ENCODE measurements around the gene NPM3.

Gene NPM3

GRCh38 chr10:101749047-101750016 is 33.9 kb downstream of the NPM3 start:
- no peak for DNase-seq

DNA sequence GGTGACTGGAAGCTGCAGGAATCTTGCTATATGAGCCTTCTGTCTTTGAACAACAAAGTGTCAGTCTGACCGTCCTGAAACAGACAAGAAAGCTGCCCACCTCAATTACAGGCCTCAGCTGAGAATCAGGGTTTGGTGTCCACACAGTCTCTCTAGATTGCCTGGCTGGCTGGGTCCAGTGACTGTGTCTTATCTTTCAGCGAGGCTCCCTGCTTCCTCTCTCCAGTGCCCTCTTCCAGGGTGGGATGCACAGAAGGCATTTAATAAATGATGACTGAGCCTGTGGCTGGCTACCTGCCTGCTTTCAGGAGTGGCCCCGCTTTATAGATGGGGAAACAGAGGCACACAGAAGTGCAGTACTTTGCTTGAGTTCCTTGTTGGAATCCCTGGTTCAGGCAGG is 34.8 kb downstream of the NPM3 start:
- DNase-seq: no peak

DNA sequence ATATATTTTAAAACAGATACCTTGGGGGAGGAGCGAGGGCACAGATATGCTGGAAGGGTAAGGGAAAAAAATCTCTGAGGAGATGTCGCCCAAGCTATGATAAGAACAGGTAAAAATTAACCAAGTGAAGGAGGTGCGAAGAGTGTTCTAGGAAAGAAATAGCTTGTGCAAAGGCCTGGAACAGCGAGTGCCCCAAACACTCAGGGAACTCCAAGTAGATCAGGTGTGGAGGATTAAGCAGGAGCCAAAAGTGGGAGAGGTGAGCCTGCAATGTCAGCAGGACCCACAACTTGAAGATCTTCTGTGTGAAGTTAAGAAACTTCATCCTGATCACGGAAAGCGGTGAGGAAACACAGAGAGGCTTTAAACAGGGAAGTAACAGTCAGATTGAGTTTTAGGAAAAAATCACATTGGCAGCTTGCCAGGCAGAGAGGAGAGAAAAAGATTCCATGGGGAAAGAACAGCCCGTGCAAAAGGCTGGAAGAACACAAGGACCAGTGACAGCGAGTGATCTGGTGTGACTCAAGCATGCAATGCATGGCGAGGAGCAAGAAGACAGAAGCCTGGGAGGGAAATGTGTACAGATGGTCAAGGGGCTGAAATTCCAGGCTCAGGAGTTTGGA is 38.1 kb downstream of the NPM3 start:
- no peak for DNase-seq

- no peak for DNase-seq
Observed at GRCh38 chr10:101744267-101744666, 39.0 kb downstream of the NPM3 start.

DNA sequence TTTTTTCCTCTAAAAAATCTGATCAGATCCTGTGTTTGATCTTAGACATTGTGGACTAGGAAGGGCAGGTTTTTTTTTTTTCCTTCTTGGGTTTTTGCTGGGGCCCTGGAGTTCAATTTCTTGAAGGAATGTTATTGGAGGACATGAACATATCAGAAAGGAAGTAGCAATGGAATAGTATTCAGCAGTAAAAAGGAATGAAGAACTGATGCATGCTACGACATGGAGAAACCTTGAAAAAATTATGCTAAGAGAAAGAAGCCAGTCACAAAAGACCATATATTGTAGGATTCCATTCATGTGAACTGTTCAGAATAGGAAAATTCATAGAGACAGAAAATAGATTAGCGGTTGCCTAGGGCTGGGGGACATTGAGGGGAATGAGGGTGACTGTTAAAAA is 41.3 kb downstream of the NPM3 start:
- no peak for DNase-seq

- DNase-seq: no peak
Observed at GRCh38 chr10:101736666-101737065, 46.6 kb downstream of the NPM3 start.

- no peak for DNase-seq
Observed at GRCh38 chr10:101732096-101732495, 51.1 kb downstream of the NPM3 start.

All from SIG-M5 (cell line).